AG09309 (cell line): ENCODE data around the gene GASK1A.

Experiments used
- DNase-seq: peaks from one replicate; pipeline ENCODE4 v3.0.0-alpha.2; 2010; ENCODE audit warnings: low read depth
- H3K4me3 ChIP-seq: 2 replicates; pipeline ENCODE4 v1.5.1; 2011; ENCODE audit warnings: mild to moderate bottlenecking, low read depth, low read length, moderate library complexity; ENCODE audit not compliant: control insufficient read depth
- CTCF ChIP-seq: IDR thresholded peaks from 2 replicates; pipeline ENCODE4 v1.5.1; 2011; ENCODE audit warnings: mild to moderate bottlenecking, low read depth, low read length, inconsistent platforms; ENCODE audit not compliant: insufficient read depth, control insufficient read depth; ENCODE audit errors: missing control alignments

GASK1A gene

DNA sequence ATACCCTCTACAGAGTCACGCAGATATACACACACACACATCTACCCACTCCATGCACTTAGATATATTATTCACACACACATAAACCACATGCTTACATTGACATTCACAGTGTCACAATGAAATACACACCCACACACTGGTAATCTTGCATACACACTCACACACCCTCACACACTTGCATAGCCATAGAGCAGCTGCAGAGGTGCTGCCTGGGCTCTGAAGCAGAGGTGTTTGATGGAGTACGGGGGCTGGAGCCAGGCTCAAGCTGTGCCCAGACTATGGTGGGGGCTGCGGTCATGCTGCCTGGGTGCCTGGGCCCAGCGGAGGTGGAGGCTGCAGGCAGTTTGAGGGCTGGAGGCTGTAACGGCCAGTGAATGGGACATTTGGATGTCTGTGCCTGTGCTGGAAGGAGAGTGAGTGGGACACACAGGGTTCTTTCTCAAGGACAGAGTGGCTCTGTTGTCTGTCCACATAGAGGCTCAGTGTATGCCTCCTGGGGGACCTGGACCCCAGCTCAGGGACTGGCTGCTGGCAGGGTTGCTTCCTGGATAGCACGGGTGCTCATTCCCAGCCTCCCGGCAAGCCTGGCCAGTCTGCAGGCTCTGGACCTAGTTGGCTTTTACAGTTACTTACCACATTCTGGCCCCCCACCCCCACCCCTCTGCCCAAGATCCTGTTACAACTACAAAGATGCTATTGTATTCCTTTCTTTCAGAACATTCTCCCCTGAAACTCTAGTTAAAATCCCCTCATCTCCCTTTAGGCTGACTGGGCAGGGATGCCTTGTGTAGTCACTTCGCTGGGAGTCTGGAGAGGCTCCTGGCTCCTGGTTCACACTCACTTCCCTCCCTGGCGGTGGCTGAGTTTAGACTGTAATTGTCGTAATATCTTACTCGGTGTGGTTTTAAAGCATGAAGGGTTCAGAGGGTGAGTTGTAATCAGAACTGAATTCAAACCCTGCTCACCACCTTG is 12.5 kb downstream of the GASK1A start:
- TF ChIP-seq CTCF = no peak
- no peak for DNase-seq

GRCh38 chr3:42994595-42994994 is 15.5 kb downstream of the GASK1A start:
- no peak for TF ChIP-seq CTCF
- no peak for DNase-seq
- H3K4me3 ChIP-seq = no peak overlapping the region

More for the DNA sequence above, 12.5 kb downstream of the GASK1A start:
- no peak overlapping the region for H3K4me3 ChIP-seq

- TF ChIP-seq CTCF = no peak
- no peak for DNase-seq
- H3K4me3 ChIP-seq = no peak overlapping the region
Measured at GRCh38 chr3:42996021-42996420, 16.9 kb downstream of the GASK1A start.

GRCh38 chr3:42996633-42997075 is 17.5 kb downstream of the GASK1A start:
- no peak overlapping the region for H3K4me3 ChIP-seq
- DNase-seq = no peak

DNA sequence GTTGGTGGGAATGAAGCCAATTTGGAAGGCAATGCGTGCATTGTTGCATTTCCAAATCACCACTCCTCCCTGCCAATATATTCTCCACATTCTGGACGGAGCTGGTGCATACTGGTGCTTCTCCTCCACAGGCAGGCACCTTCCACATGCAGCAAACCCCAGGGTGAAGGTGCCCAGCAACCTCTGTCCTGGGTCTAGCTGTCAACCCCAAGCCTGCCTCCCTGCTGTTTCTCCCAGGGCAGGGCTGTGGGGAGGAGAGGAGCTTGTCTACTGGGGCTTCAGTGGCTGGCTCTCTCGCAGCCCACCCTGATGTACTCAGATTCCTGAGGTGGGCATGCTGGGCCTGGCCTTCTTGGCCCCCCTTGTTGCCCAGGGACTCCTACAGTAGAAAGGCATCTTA is 20.1 kb downstream of the GASK1A start:
- DNase-seq = no peak
- no peak for TF ChIP-seq CTCF
- H3K4me3 ChIP-seq = no peak overlapping the region

More at GRCh38 chr3:42996633-42997075, 17.5 kb downstream of the GASK1A start:
- TF ChIP-seq CTCF = no peak

DNA sequence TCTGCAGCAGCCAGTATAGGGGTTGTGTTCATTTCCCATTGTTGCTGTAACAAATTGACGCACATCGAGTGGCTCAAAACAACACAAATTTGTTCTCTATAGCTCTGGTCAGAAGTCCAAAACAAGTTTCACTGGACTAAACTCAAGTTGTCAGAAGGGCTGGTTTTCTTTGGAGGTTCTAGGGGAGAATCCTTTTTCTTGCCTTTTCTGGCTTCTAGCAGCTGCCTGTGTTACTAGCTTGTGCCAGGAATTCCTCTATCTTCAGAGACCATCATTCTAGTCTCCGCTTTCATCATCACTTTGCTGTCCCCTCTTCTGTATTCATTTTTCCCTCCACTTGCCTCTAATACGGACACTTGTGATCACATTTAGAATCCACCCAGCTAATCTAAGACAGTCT is 20.5 kb downstream of the GASK1A start:
- DNase-seq = no peak
- H3K4me3 ChIP-seq = no peak overlapping the region
- TF ChIP-seq CTCF = no peak
